ENCODE measurements around the gene POC1A.

Gene POC1A

GRCh38 chr3:52121464-52121805 lies 32.8 kb downstream of the POC1A start:
- POLR2A ChIA-PET = no interaction called here
- peaks cover 0 to 74% of the 10 kb centered on the region in 2 experiments; a peak in 1 of 3 replicates for H3K36me3 ChIP-seq (ENCODE audit: control insufficient read depth in 2 of 2, insufficient read depth in 1 of 2, low read length in 2 of 2)

DNA sequence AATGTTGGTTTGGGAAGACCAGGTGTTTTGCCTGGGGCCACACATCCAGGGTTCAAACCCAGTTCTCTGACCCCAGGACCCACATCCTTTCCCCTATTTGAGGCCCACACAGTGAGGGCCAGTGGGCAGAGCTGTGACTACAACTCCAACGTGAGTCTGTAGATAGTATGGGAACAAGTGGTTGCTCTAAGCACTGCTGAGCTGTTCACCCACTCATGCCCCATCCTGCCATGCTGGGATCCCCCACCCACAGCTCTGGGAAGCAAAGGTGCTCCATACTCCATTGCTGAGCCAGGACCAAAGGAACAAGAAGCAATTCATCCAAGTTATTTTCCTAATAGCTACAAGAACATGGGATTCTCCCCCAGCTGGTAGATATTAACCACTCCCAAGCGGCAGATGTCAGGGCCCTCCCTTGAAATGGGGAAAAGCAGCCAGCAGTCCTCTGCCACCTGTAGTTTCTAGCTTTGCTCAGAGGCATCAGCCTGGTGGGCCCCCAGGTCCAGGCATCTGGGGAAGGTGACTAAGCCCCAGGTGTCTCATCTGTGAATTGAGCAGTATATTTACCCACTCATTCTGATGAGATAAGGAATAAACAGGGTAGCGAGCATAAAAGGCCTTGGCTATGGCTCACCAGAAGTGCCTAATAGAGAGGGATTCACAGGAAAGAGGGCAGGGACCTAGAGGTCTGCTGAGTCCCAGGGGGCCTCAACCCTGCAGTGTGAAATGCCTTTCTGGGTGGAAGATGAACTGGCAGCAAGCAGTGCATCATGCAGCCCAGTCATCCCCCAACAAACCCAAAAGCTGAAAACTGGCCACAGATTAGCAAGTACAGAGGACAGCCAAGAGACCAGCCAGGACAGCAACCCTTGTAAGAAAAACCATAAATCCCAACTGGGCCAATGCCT lies 33.4 kb downstream of the POC1A start:
- TF ChIP-seq ZIC2 (tag by site-specific recombination; IDR thresholded peaks at IDR 0.05) (0 out of 2 replicates have a peak, but pooled peaks have one; percentile 24), ZNF24 (tag by site-specific recombination; IDR thresholded peaks at IDR 0.05) (no peak)
- ChIA-PET POLR2A (no interaction called here), CTCF (interaction anchor here (0.9 to 5.0 kb wide), 4 partner anchors 27 to 118 kb away, joined by 3 to 62 read pairs (median 8); no protein-coding TSS in a partner anchor)
- H3K4me3 ChIP-seq (ENCODE audit: low read depth, low read length) = no peak overlapping the region
- H3K9me3 ChIP-seq (ENCODE audit: control insufficient read depth, insufficient read depth, low read depth, low read length) = no peaks in the 10 kb centered on the region
- no peak overlapping the region for H3K27ac ChIP-seq (ENCODE audit: extremely low read depth, low read depth, low read length)
- no peaks in the 10 kb centered on the region for H3K4me1 ChIP-seq (ENCODE audit: control insufficient read depth, insufficient read depth, low read length)
- H3K36me3 ChIP-seq (ENCODE audit: control insufficient read depth in 2 of 2, insufficient read depth in 1 of 2, low read length in 2 of 2) = peaks cover 0 to 73% of the 10 kb centered on the region in 2 experiments; a peak in 1 of 3 replicates

More at GRCh38 chr3:52121464-52121805, 32.8 kb downstream of the POC1A start:
- H3K4me3 ChIP-seq (ENCODE audit: low read depth, low read length) = no peak overlapping the region
- TF ChIP-seq ZNF501 (tag by site-specific recombination; IDR thresholded peaks at IDR 0.05) (no peak), ZBTB7A (tag by site-specific recombination; IDR thresholded peaks at IDR 0.05; ENCODE audit: low read depth) (no peak), ZFP3 (tag by site-specific recombination; IDR thresholded peaks at IDR 0.05; ENCODE audit: low read depth) (no peak)
- CTCF ChIA-PET = interaction anchor here (0.6 to 5.0 kb wide), 5 partner anchors 27 to 118 kb away, joined by 3 to 62 read pairs (median 6); no protein-coding TSS in a partner anchor
- H3K27ac ChIP-seq (ENCODE audit: extremely low read depth, low read depth, low read length) = no peak overlapping the region
- H3K9me3 ChIP-seq (ENCODE audit: control insufficient read depth, insufficient read depth, low read depth, low read length) = no peaks in the 10 kb centered on the region
- no peaks in the 10 kb centered on the region for H3K4me1 ChIP-seq (ENCODE audit: control insufficient read depth, insufficient read depth, low read length)

- POLR2A ChIA-PET = no interaction called here
- CTCF ChIA-PET = interaction anchor here (0.6 to 5.0 kb wide), 3 partner anchors 64 to 509 kb away, joined by 3 to 62 read pairs (median 4); partner anchors contain the start of gene DUSP7
- Histone ChIP-seq H3K9me3 (ENCODE audit: control insufficient read depth, insufficient read depth, low read depth, low read length) (no peaks in the 10 kb centered on the region), H3K4me3 (ENCODE audit: low read depth, low read length) (no peak overlapping the region), H3K4me1 (ENCODE audit: control insufficient read depth, insufficient read depth, low read length) (no peaks in the 10 kb centered on the region), H3K27ac (ENCODE audit: extremely low read depth, low read depth, low read length) (no peak overlapping the region), H3K36me3 (ENCODE audit: control insufficient read depth in 2 of 2, insufficient read depth in 1 of 2, low read length in 2 of 2) (peaks cover 0 to 67% of the 10 kb centered on the region in 2 experiments; a peak in 1 of 3 replicates)
- no peak for TF ChIP-seq ZNF16 (tag by site-specific recombination; IDR thresholded peaks at IDR 0.05; ENCODE audit: low read depth)
- TF ChIP-seq TCF7L2 (IDR thresholded peaks at IDR 0.05; ENCODE audit: borderline replicate concordance, low read depth, low read length) = no peak
- no peak for TF ChIP-seq ZBTB26 (tag by site-specific recombination; optimal IDR thresholded peaks at IDR 0.05)
- TF ChIP-seq ZNF404 (tag by site-specific recombination; IDR thresholded peaks at IDR 0.05) = no peak
- TF ChIP-seq, protein P1, sequence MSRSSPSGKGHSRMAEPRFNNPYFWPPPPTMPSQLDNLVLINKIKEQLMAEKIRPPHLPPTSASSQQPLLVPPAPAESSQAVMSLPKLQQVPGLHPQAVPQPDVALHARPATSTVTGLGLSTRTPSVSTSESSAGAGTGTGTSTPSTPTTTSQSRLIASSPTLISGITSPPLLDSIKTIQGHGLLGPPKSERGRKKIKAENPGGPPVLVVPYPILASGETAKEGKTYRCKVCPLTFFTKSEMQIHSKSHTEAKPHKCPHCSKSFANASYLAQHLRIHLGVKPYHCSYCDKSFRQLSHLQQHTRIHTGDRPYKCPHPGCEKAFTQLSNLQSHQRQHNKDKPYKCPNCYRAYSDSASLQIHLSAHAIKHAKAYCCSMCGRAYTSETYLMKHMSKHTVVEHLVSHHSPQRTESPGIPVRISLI (tag by site-specific recombination; IDR thresholded peaks at IDR 0.05) = no peak
- no peak for TF ChIP-seq ZNF549 (tag by site-specific recombination; IDR thresholded peaks at IDR 0.05)
- TF ChIP-seq, protein P2, sequence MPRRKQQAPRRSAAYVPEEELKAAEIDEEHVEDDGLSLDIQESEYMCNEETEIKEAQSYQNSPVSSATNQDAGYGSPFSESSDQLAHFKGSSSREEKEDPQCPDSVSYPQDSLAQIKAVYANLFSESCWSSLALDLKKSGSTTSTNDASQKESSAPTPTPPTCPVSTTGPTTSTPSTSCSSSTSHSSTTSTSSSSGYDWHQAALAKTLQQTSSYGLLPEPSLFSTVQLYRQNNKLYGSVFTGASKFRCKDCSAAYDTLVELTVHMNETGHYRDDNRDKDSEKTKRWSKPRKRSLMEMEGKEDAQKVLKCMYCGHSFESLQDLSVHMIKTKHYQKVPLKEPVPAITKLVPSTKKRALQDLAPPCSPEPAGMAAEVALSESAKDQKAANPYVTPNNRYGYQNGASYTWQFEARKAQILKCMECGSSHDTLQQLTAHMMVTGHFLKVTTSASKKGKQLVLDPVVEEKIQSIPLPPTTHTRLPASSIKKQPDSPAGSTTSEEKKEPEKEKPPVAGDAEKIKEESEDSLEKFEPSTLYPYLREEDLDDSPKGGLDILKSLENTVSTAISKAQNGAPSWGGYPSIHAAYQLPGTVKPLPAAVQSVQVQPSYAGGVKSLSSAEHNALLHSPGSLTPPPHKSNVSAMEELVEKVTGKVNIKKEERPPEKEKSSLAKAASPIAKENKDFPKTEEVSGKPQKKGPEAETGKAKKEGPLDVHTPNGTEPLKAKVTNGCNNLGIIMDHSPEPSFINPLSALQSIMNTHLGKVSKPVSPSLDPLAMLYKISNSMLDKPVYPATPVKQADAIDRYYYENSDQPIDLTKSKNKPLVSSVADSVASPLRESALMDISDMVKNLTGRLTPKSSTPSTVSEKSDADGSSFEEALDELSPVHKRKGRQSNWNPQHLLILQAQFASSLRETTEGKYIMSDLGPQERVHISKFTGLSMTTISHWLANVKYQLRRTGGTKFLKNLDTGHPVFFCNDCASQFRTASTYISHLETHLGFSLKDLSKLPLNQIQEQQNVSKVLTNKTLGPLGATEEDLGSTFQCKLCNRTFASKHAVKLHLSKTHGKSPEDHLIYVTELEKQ (tag by site-specific recombination; IDR thresholded peaks at IDR 0.05; ENCODE audit: borderline replicate concordance) = no peak
- TF ChIP-seq, protein P3, sequence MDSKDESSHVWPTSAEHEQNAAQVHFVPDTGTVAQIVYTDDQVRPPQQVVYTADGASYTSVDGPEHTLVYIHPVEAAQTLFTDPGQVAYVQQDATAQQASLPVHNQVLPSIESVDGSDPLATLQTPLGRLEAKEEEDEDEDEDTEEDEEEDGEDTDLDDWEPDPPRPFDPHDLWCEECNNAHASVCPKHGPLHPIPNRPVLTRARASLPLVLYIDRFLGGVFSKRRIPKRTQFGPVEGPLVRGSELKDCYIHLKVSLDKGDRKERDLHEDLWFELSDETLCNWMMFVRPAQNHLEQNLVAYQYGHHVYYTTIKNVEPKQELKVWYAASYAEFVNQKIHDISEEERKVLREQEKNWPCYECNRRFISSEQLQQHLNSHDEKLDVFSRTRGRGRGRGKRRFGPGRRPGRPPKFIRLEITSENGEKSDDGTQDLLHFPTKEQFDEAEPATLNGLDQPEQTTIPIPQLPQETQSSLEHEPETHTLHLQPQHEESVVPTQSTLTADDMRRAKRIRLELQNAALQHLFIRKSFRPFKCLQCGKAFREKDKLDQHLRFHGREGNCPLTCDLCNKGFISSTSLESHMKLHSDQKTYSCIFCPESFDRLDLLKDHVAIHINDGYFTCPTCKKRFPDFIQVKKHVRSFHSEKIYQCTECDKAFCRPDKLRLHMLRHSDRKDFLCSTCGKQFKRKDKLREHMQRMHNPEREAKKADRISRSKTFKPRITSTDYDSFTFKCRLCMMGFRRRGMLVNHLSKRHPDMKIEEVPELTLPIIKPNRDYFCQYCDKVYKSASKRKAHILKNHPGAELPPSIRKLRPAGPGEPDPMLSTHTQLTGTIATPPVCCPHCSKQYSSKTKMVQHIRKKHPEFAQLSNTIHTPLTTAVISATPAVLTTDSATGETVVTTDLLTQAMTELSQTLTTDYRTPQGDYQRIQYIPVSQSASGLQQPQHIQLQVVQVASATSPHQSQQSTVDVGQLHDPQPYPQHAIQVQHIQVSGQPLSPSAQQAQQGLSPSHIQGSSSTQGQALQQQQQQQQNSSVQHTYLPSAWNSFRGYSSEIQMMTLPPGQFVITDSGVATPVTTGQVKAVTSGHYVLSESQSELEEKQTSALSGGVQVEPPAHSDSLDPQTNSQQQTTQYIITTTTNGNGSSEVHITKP (tag by site-specific recombination; IDR thresholded peaks at IDR 0.05) = no peak
- no peak for TF ChIP-seq ZIC2 (tag by site-specific recombination; IDR thresholded peaks at IDR 0.05)
- TF ChIP-seq ZNF513 (tag by site-specific recombination; IDR thresholded peaks at IDR 0.05) = no peak
- TF ChIP-seq ZNF239 (tag by site-specific recombination; IDR thresholded peaks at IDR 0.05) = no peak
Observed at GRCh38 chr3:52119826-52120225, 34.4 kb downstream of the POC1A start.

All from HEK293 (cell line).